Endothelial cell of umbilical vein (primary cell): ENCODE measurements around the gene GRM7. TPM values are rescaled to one million over a fixed set of nuclear protein-coding genes. Genes with fewer than 3 reads are reported as not detected.

Source experiments
- BruUV-seq: library from RNA; stranded (reverse); fragments of 400-500 nt; replicated peaks from 2 replicates; lab custom pipeline; 2021; lab: Mats Ljungman, UMichigan
- CTCF ChIA-PET: fragments of 300-600, 350-600 bp; sonication (Branson Sonifier 250); formaldehyde crosslinking; loops from one replicate; lab custom pipeline; 2021; ENCODE audit warnings: antibody characterized with exemption, inconsistent platforms; lab: Charles Lee
- POLR2A ChIA-PET: fragments of 300-600, 350-600 bp; sonication (Branson Sonifier 250); formaldehyde crosslinking; loops from one replicate; lab custom pipeline; 2021; ENCODE audit warnings: antibody characterized with exemption, inconsistent platforms; lab: Charles Lee
- DNase-seq: peaks from one replicate; pipeline ENCODE4 v3.0.0-alpha.2; 2011; ENCODE audit warnings: low read depth, low spot score
- FAIRE-seq: peaks from 2 replicates; lab custom pipeline; 2011; peaks lifted over from hg19 to GRCh38; lab: Jason Lieb, UNC
- H2AFZ ChIP-seq: 2 replicates; pipeline ENCODE4 v1.6.0; 2012; ENCODE audit warnings: low read depth, low read length, control low read depth, inconsistent platforms
- H3K27ac ChIP-seq: 2 replicates; pipeline ENCODE4 v1.5.1; 2011; ENCODE audit warnings: low read depth, mild to moderate bottlenecking, control low read depth, low read length, moderate library complexity; ENCODE audit not compliant: insufficient read depth
- H3K27me3 ChIP-seq, 2 experiments: 2 replicates each; pipeline versions ENCODE4 v1.6.0 to v1.6.1; 2011; ENCODE audit warnings: low read length in 2 of 2, mixed read lengths in 1 of 2; ENCODE audit not compliant: control insufficient read depth in 2 of 2, insufficient read depth in 2 of 2
- H3K36me3 ChIP-seq, 2 experiments: 2 replicates in 1 of 2; 3 replicates in 1 of 2; pipeline ENCODE4 v1.5.1; 2011; ENCODE audit warnings: low read length in 2 of 2, mild to moderate bottlenecking in 1 of 2, moderate library complexity in 1 of 2; ENCODE audit not compliant: control insufficient read depth in 2 of 2, insufficient read depth in 2 of 2; ENCODE audit errors: extremely low read depth in 1 of 2
- H3K4me1 ChIP-seq: 3 replicates; pipeline ENCODE4 v1.5.1; 2011; ENCODE audit warnings: mild to moderate bottlenecking, low read length; ENCODE audit not compliant: control insufficient read depth, insufficient read depth; ENCODE audit errors: extremely low read depth
- H3K4me2 ChIP-seq: 2 replicates; pipeline ENCODE4 v1.6.1; 2011; ENCODE audit warnings: low read length, control low read depth, mixed read lengths; ENCODE audit not compliant: insufficient read depth
- H3K4me3 ChIP-seq, 3 experiments: fragments of 200-600 bp in 1 of 3; sonication (generic), shearing (Covaris generic) in 1 of 3; replicated peaks in 1 of 3; 2 replicates each; pipeline ENCODE4 v1.5.1; 2011 to 2016; ENCODE audit warnings: control low read depth in 3 of 3, low read length in 3 of 3, mild to moderate bottlenecking in 2 of 3, inconsistent platforms in 1 of 3, low read depth in 1 of 3, moderate library complexity in 1 of 3; ENCODE audit not compliant: insufficient read depth in 1 of 3
- H3K79me2 ChIP-seq: 2 replicates; pipeline ENCODE4 v1.6.0; 2012; ENCODE audit warnings: low read length, inconsistent platforms; ENCODE audit not compliant: control insufficient read depth, insufficient read depth
- H3K9ac ChIP-seq: replicated peaks from 2 replicates; pipeline ENCODE3; 2011; ENCODE audit warnings: low read length, control low read depth; ENCODE audit not compliant: insufficient read depth; ENCODE audit errors: extremely low read depth
- H3K9me1 ChIP-seq: replicated peaks from 3 replicates; pipeline ENCODE4 v1.6.0; 2011; ENCODE audit warnings: mild to moderate bottlenecking, low read length; ENCODE audit not compliant: control insufficient read depth, insufficient read depth; ENCODE audit errors: extremely low read depth
- H3K9me3 ChIP-seq: replicated peaks from 2 replicates; pipeline ENCODE4 v1.5.1; 2012; ENCODE audit warnings: low read length, inconsistent platforms; ENCODE audit not compliant: control insufficient read depth, insufficient read depth
- H4K20me1 ChIP-seq: replicated peaks from 2 replicates; pipeline ENCODE3; 2011; ENCODE audit warnings: mild to moderate bottlenecking, low read length; ENCODE audit not compliant: control insufficient read depth, insufficient read depth; ENCODE audit errors: extremely low read depth
- EZH2 ChIP-seq: IDR thresholded peaks from 2 replicates; pipeline ENCODE4 v1.6.1; 2012; ENCODE audit warnings: borderline replicate concordance, low read depth, mild to moderate bottlenecking, moderate library complexity, low read length, inconsistent platforms; ENCODE audit not compliant: severe bottlenecking
- FOS ChIP-seq: IDR thresholded peaks from 2 replicates; pipeline ENCODE4 v1.6.1; 2011; ENCODE audit warnings: mild to moderate bottlenecking, low read length, moderate library complexity, borderline replicate concordance; ENCODE audit not compliant: insufficient read depth
- GATA2 ChIP-seq: IDR thresholded peaks from 2 replicates; pipeline ENCODE4 v1.7.0; 2011; ENCODE audit warnings: low read depth, mild to moderate bottlenecking, moderate library complexity, mixed read lengths, low read length; ENCODE audit not compliant: insufficient read length, insufficient read depth
- JUN ChIP-seq: IDR thresholded peaks from 2 replicates; pipeline ENCODE4 v1.6.1; 2011; ENCODE audit warnings: borderline replicate concordance, low read depth; ENCODE audit not compliant: insufficient read length, insufficient read depth
- MYC ChIP-seq: IDR thresholded peaks from one replicate; pipeline ENCODE4 v1.6.1; 2011; ENCODE audit warnings: mild to moderate bottlenecking, low read depth, low read length
- POLR2A ChIP-seq: IDR thresholded peaks from 2 replicates; pipeline ENCODE4 v1.6.1; 2012; ENCODE audit warnings: low read depth, mild to moderate bottlenecking, control low read depth, low read length
- POLR2AphosphoS5 ChIP-seq: IDR thresholded peaks from 2 replicates; pipeline ENCODE4 v1.6.1; 2012; ENCODE audit warnings: low read depth, mild to moderate bottlenecking, control low read depth, low read length, moderate library complexity; ENCODE audit not compliant: insufficient read depth
- dilution Hi-C: fragments of 300-500 bp; cut with MboI; formaldehyde crosslinking; loops from one replicate; pipeline ENCODE4 v1.15.0; 2019; ENCODE audit warnings: low sequenced_read_pairs; ENCODE audit not compliant: extremely low pct_ligation_motif_present
- intact Hi-C: fragments of 100-400 bp; cut with micrococcal nuclease; formaldehyde crosslinking; loops from one replicate; pipeline ENCODE4 v1.10.0; 2022
- polyA plus RNA-seq, 4 experiments: library from polyadenylated mRNA; depleted of rRNA in 3 of 4; stranded (reverse) in 3 of 4; unstranded in 1 of 4; fragments of >200 nt; gene quantifications; 2 replicates each; pipeline versions ENCODE4 v1.2.1 to v1.2.3, GENCODE V29; 2011 to 2012; ENCODE audit warnings: missing spikeins in 1 of 4
- total RNA-seq: library from RNA; stranded (reverse); gene quantifications from 2 replicates; pipeline ENCODE4 v1.2.3, GENCODE V29; 2021
- TF ChIP-seq, protein P1 (sequence below), 2 donors: IDR thresholded peaks; 1 replicate in 1 of 2; 2 replicates in 1 of 2; pipeline ENCODE4 v1.5.1; 2011; ENCODE audit warnings: low read length in 2 of 2, mild to moderate bottlenecking in 2 of 2, moderate library complexity in 2 of 2, control low read depth in 1 of 2, inconsistent platforms in 1 of 2, low read depth in 1 of 2; ENCODE audit not compliant: insufficient read depth in 1 of 2; ENCODE audit errors: extremely low read depth in 1 of 2
- TF ChIP-seq, protein P2 (sequence below): IDR thresholded peaks from 2 replicates; pipeline ENCODE4 v1.6.1; 2011; ENCODE audit not compliant: insufficient read depth, insufficient read length

GRM7 gene
- total and polyA plus RNA-seq, 2 donors (not counting 3 experiments of a cell fraction or from before 2014, with no cell fraction given) = 0.12 TPM; not detected in 1

DNA sequence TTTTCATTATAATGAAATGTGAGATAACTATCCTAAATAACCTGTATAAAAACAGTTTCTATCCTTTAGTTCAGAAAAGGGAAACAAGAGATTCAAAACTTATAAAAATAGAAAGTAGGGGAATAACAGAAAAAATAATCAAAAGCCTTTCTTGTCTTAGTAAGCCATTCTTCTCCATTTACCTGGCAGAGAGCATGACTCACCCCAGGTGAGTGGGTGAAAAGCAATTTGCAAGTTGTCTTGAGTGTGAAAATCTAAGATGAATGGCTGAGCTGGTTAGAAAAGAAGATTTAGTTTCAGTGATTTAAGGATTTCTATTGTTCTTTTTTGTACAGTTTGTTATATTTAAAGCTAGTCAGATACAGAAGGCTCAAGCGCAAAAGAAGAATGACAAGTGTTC is 702.0 kb downstream of the GRM7 start:
- Histone ChIP-seq H3K9me1 (no peaks in the 10 kb centered on the region), H3K27ac (no peak overlapping the region), H3K4me3 (no peak overlapping the region), H3K27me3 (no peaks in the 10 kb centered on the region), H3K4me1 (no peaks in the 10 kb centered on the region), H4K20me1 (no peaks in the 10 kb centered on the region), H3K9ac (no peak overlapping the region), H3K79me2 (no peaks in the 10 kb centered on the region), H3K9me3 (no peaks in the 10 kb centered on the region), H3K36me3 (no peaks in the 10 kb centered on the region), H2AFZ (no peak overlapping the region), H3K4me2 (no peak overlapping the region)
- intact Hi-C loops = no loop called here
- DNase-seq (no peak), FAIRE-seq (no peak)
- BruUV-seq = no TSS peak
- POLR2A ChIA-PET = no interaction called here
- dilution Hi-C loops = no loop called here
- TF ChIP-seq FOS = no peak
- no peak for TF ChIP-seq EZH2
- TF ChIP-seq, protein P1, sequence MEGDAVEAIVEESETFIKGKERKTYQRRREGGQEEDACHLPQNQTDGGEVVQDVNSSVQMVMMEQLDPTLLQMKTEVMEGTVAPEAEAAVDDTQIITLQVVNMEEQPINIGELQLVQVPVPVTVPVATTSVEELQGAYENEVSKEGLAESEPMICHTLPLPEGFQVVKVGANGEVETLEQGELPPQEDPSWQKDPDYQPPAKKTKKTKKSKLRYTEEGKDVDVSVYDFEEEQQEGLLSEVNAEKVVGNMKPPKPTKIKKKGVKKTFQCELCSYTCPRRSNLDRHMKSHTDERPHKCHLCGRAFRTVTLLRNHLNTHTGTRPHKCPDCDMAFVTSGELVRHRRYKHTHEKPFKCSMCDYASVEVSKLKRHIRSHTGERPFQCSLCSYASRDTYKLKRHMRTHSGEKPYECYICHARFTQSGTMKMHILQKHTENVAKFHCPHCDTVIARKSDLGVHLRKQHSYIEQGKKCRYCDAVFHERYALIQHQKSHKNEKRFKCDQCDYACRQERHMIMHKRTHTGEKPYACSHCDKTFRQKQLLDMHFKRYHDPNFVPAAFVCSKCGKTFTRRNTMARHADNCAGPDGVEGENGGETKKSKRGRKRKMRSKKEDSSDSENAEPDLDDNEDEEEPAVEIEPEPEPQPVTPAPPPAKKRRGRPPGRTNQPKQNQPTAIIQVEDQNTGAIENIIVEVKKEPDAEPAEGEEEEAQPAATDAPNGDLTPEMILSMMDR (IDR thresholded peaks at IDR 0.05; ENCODE audit: extremely low read depth in 1 of 2, insufficient read depth in 1 of 2, low read depth in 1 of 2, low read length in 2 of 2) = no peak
- no peak for TF ChIP-seq JUN
- TF ChIP-seq GATA2 = no peak
- no peak for TF ChIP-seq POLR2AphosphoS5
- no peak for TF ChIP-seq POLR2A
- TF ChIP-seq MYC = no peak
- TF ChIP-seq, protein P2, sequence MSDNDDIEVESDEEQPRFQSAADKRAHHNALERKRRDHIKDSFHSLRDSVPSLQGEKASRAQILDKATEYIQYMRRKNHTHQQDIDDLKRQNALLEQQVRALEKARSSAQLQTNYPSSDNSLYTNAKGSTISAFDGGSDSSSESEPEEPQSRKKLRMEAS = no peak
- CTCF ChIA-PET = interaction anchor here (1.0 kb wide), 1 partner anchor 677 kb away, joined by 3 read pairs; no protein-coding TSS in a partner anchor
